Nephron progenitor cell (in vitro differentiated cells): ENCODE measurements around the gene FCSK.

ENCODE experiments used
- DNase-seq: peaks from one replicate; pipeline ENCODE4 v3.0.0; 2021
- H3K27ac Mint-ChIP-seq: 2 replicates; pipeline ENCODE4 v1.8.0; 2021; ENCODE audit warnings: mild to moderate bottlenecking, moderate library complexity, mixed read lengths
- H3K27me3 Mint-ChIP-seq: 2 replicates; pipeline ENCODE4 v1.8.0; 2021; ENCODE audit warnings: mild to moderate bottlenecking, low read depth, mixed read lengths; ENCODE audit not compliant: poor library complexity
- H3K36me3 Mint-ChIP-seq: 2 replicates; pipeline ENCODE4 v1.8.0; 2021; ENCODE audit warnings: low read depth, mixed read lengths
- H3K4me1 Mint-ChIP-seq: 2 replicates; pipeline ENCODE4 v1.8.0; 2021; ENCODE audit warnings: mixed read lengths
- H3K4me3 Mint-ChIP-seq: 2 replicates; pipeline ENCODE4 v1.8.0; 2021; ENCODE audit warnings: mild to moderate bottlenecking, moderate library complexity, mixed read lengths
- H3K9me3 Mint-ChIP-seq: 2 replicates; pipeline ENCODE4 v1.8.0; 2021; ENCODE audit warnings: mild to moderate bottlenecking, moderate library complexity, mixed read lengths
- TF ChIP-seq, protein P1 (sequence below): fragments of 200-600 bp; sonication (generic); IDR thresholded peaks from 2 replicates; pipeline ENCODE4 v1.5.0; 2021; ENCODE audit warnings: antibody characterized with exemption

FCSK gene

DNA sequence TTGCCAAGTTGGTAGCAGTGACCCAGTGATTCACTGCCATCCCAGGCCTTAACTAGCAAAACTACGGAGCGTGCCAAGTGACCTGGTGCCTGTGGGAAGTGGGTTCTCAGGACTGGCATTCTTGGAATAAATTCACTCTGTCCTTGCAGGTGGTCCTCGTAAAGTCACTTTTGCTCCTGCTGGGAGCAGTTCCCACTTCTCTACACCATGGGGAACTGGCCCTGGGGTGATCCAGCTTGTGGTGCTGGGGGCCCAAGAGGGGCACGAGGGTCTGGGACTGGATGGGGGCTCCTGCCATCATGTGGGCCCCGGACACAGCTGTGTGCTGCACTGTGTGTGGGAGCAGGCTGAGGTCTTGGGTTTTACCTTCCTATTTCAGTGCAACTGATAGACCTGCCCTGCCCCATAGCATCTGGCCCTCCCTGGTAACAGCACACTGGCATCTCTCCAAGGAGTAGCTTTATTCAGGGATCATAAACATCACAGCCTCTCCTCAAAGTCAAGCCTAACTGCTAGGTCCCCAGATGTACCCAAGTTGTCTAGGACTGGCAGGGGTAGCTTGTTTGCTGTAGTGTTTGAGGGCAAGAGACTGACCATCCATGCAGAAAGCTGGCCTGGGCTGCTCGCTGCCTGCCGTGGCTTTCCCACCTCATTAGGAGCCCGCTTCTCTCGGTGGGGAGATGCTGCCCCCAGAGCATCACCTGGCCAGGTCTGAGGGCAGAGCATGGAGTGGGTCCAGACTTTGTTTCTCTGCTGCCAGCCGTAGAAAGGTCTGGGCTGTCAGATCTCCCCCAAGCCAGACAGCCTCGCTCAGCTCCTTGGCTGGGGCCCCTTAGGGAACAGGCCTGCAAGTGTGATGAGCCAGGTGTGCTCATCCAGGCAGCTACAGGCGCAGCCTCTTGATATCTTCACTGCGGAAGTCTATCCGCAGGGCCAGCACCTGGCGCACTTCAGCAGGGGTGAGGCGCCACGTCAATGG is 26.0 kb downstream of the FCSK start:
- H3K27me3 Mint-ChIP-seq: peaks cover 2% of the 10 kb centered on the region

DNA sequence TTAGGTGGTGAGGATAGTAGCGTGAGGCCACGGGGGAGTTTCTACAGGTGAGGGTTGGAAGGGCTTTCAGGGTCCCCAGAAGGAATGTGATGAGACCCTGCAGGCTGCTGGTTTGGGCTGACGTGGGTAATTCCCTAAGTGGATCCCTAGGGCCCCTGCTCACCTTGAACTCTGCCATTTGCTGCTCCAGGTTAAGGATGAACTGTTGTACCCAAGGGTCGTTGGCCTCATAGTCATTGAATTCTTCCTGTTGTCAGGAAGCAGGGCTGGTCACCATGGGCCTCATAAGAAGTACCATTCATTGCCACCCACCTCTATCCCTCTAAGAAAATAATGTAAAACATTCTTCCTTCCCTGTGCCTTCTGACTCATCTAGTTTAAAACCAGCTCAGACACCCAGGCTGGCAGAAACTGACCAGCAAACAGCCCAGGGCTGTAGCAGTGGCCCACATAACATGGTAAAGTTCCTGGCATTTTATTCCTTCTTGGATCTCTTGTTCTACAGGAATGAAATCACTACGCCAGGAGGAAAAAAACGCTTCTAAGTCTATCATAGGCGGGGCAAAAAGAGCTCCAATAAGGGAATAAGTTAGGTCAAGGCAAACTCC is 27.6 kb downstream of the FCSK start:
- H3K27ac Mint-ChIP-seq: peak overlapping the region; percentile 59
- DNase-seq: no peak

More for the DNA sequence above, 26.0 kb downstream of the FCSK start:
- Mint-ChIP-seq H3K36me3 (peaks cover 11% of the 10 kb centered on the region), H3K9me3 (no peaks in the 10 kb centered on the region), H3K4me1 (no peaks in the 10 kb centered on the region), H3K27ac (peak overlapping the region; percentile 32), H3K4me3 (no peak overlapping the region)
- TF ChIP-seq, protein P1, sequence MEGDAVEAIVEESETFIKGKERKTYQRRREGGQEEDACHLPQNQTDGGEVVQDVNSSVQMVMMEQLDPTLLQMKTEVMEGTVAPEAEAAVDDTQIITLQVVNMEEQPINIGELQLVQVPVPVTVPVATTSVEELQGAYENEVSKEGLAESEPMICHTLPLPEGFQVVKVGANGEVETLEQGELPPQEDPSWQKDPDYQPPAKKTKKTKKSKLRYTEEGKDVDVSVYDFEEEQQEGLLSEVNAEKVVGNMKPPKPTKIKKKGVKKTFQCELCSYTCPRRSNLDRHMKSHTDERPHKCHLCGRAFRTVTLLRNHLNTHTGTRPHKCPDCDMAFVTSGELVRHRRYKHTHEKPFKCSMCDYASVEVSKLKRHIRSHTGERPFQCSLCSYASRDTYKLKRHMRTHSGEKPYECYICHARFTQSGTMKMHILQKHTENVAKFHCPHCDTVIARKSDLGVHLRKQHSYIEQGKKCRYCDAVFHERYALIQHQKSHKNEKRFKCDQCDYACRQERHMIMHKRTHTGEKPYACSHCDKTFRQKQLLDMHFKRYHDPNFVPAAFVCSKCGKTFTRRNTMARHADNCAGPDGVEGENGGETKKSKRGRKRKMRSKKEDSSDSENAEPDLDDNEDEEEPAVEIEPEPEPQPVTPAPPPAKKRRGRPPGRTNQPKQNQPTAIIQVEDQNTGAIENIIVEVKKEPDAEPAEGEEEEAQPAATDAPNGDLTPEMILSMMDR: no peak
- no peak for DNase-seq

DNA sequence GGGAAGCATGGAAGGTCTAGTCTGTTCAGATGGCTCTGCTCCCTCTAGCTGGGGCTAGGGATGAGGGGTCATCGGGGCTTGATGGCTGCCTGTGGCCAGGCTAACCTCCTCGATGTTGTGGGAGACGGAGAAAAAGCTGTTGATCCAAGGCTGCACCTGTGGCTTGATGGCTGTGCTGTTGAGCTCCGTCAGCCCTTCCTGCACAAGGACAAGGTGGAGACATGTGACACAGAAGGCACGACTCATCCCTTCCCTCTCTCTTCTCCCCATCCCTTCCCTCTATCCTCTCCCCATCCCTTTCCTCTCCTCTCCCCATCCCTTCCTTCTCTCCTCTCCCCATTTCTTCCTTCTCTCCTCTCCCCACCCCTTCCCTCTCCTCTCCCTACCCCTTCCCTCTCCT is 28.2 kb downstream of the FCSK start:
- Mint-ChIP-seq H3K9me3 (no peaks in the 10 kb centered on the region), H3K4me3 (no peak overlapping the region), H3K27ac (no peak overlapping the region), H3K4me1 (no peaks in the 10 kb centered on the region), H3K27me3 (no peaks in the 10 kb centered on the region), H3K36me3 (peaks cover 23% of the 10 kb centered on the region)
- no peak for DNase-seq
- TF ChIP-seq, protein P1: no peak

More for the DNA sequence above, 27.6 kb downstream of the FCSK start:
- peaks cover 23% of the 10 kb centered on the region for H3K36me3 Mint-ChIP-seq
- H3K27me3 Mint-ChIP-seq: no peaks in the 10 kb centered on the region
- no peak overlapping the region for H3K4me3 Mint-ChIP-seq
- no peaks in the 10 kb centered on the region for H3K4me1 Mint-ChIP-seq
- TF ChIP-seq, protein P1: no peak
- no peaks in the 10 kb centered on the region for H3K9me3 Mint-ChIP-seq

DNA sequence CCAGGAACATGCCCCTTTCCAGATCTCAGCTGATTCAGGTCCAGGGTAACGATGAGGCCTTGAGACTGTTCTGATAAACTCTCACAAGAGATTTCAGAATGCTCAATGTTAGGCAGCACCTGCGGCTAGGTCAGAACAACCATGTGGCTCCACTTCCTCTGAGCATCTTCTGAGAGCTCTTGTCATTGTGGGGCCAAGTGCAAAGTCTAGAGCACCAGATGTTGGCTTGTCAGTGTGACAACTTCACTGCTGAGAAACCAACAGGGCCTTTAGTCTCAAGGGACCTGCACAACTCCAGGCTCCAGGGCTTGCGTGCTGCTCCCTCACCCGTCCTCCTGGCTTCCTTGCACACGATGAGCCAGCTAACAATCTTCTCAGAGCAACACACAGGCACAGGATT is 29.0 kb downstream of the FCSK start:
- no peaks in the 10 kb centered on the region for H3K4me1 Mint-ChIP-seq
- TF ChIP-seq, protein P1: no peak
- no peaks in the 10 kb centered on the region for H3K9me3 Mint-ChIP-seq
- DNase-seq: no peak
- H3K27me3 Mint-ChIP-seq: no peaks in the 10 kb centered on the region
- H3K4me3 Mint-ChIP-seq: no peak overlapping the region
- peaks cover 23% of the 10 kb centered on the region for H3K36me3 Mint-ChIP-seq
- H3K27ac Mint-ChIP-seq: no peak overlapping the region

DNA sequence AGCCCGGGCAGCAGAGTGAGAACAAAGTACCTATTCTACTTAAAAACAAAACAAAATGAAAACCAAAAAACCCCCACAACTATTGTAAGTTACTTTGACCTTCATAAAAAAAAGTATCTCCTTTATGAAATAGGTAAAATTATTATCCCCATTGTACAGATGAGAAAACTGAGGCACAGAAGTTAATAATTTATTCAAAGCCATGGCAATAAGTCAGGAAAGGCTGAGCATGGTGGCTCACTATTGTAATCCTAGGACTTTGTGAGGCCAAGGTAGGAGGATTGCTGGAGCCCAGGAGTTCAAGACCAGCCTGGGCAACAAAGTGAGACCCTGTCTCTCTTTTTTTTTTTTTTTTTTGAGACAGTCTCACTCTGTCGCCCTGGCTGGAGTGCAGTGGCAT is 30.5 kb downstream of the FCSK start:
- Mint-ChIP-seq H3K27ac (no peak overlapping the region), H3K27me3 (no peaks in the 10 kb centered on the region), H3K36me3 (peaks cover 29% of the 10 kb centered on the region), H3K4me1 (no peaks in the 10 kb centered on the region), H3K4me3 (no peak overlapping the region), H3K9me3 (no peaks in the 10 kb centered on the region)
- TF ChIP-seq, protein P1: no peak
- DNase-seq: no peak
